ENCODE results near the gene OTUD5.
"Not testable (repeated sequence)": the region's sequence is repeated elsewhere in the genome, so short reads cannot be mapped to it uniquely, and the experiment has no call there.

Gene OTUD5

DNA sequence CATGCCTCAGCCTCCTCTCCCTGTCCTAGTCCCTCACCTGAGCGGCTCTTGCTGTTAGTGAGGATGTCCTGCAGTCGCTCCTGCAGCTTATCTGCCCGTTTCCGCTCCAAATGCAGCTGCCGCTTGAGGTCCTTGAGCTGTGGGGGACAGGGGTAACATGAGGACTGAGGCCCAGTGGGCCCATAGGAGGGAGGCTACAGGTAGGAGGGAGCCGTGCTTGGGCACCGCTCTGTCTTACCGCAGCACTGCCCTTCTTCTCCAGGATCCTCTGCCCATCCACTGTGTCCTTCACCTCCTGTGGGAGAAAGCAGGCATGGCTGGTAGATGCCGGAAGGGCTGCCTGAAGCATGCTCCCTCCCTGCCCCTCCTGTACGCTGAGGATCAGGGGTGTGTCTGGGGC is 23.8 kb upstream of the OTUD5 start:
- TF ChIP-seq, protein P1, sequence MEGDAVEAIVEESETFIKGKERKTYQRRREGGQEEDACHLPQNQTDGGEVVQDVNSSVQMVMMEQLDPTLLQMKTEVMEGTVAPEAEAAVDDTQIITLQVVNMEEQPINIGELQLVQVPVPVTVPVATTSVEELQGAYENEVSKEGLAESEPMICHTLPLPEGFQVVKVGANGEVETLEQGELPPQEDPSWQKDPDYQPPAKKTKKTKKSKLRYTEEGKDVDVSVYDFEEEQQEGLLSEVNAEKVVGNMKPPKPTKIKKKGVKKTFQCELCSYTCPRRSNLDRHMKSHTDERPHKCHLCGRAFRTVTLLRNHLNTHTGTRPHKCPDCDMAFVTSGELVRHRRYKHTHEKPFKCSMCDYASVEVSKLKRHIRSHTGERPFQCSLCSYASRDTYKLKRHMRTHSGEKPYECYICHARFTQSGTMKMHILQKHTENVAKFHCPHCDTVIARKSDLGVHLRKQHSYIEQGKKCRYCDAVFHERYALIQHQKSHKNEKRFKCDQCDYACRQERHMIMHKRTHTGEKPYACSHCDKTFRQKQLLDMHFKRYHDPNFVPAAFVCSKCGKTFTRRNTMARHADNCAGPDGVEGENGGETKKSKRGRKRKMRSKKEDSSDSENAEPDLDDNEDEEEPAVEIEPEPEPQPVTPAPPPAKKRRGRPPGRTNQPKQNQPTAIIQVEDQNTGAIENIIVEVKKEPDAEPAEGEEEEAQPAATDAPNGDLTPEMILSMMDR (conservative IDR thresholded peaks at IDR 0.05) = no peak
- H3K27ac ChIP-seq = no peak overlapping the region

DNA sequence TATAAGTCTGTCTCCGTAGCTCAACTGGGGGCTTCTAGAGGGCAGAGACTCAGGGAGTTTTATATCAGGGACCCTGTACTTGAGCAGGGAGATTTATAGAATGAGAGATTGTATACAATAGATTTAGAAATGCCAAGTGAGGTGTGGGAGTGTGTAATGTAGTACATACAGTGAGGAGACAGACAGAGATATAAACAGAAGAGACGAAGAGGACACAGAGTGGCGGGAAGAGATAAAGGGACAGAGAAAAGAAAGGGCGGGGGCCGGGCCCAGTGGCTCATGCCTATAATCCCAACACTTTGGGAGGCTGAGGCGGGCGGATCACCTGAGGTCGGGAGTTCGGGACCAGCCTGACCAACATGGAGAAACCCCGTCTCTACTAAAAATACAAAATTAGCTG is 22.9 kb upstream of the OTUD5 start:
- not testable (repeated sequence) for H3K27ac ChIP-seq

DNA sequence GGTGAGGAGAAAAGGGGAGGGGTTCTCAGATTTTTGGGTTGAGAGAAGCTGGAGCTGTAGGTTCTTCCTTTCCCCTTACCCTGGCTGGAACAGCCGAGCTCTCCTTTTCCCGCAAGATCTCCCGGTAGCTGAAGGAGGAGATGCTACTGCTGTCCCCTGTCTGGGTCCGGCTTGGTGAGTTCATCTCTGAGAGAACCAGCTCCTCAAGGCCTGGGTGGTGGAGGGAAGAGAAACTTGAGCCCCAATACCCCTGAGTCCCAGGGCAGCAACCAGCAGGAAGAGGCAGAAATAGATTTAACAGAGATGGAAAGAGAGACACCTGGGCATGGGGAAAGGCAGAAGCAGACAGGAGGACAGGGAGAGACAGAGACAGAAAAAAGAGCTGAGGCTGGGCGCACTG is 20.8 kb upstream of the OTUD5 start:
- H3K27ac ChIP-seq = no peak overlapping the region
- TF ChIP-seq, protein P1 (conservative IDR thresholded peaks at IDR 0.05) = no peak

DNA sequence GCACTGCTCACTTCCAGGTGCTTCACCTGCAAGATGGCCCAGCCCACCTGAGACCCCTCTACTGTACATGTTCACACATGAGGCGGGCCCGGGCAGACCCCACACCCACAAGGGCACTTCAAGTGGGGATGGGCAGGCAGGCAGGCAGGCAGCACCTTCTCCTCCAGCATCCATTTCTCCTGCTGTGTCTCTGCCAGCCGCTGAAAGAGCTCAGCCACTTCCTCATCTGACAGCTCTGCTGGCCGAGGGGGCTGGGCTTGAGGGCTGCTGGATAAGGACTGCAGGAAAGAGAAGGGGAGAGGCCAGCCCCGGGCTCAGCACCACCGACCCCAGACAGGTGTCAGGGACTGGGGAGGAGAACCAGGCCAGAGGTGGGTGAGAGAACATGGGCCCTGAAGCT is 18.7 kb upstream of the OTUD5 start:
- H3K27ac ChIP-seq = no peak overlapping the region
- TF ChIP-seq, protein P1 (conservative IDR thresholded peaks at IDR 0.05) = no peak

DNA sequence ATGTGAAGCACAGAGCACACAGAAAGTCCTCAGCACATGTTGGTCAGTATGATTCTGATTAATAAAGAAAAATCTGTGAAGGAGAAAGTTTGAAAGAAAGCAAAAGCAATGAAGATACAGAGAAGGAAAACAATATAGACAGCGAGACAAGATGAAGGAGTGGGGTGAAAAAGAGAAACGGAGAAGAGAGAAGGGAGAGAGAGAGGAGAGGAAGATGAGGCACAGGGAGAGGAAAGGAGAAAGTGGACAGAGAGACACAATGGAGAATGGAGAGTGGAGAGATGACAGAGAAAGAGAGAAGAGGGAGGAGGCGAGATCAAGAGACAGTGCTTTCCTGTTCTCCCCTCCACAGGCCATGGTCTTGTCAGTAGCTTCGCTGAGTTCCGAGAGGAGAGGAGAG is 18.1 kb upstream of the OTUD5 start:
- TF ChIP-seq, protein P1 (conservative IDR thresholded peaks at IDR 0.05) = no peak
- H3K27ac ChIP-seq = no peak overlapping the region

DNA sequence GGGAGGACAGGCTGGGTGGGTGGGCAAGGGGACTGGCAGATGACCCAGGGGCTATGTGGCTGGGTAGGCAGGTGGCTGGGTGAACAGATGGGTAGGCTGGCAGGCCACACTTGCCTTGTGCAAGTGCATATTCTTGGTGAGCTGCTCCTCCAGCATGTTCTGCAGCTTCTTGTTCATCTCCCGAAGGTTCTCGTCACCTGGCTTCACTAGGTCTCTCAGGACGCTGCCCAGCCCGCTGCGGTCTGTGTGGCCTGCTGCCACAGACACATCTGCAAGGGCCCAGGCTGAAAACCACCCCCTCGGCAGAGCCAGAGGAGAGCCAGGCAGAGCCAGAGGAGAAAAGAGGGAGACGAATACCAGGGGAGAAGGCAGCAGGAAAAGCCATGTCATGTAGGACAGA is 17.6 kb upstream of the OTUD5 start:
- H3K27ac ChIP-seq = no peak overlapping the region
- TF ChIP-seq, protein P1 (conservative IDR thresholded peaks at IDR 0.05) = no peak

DNA sequence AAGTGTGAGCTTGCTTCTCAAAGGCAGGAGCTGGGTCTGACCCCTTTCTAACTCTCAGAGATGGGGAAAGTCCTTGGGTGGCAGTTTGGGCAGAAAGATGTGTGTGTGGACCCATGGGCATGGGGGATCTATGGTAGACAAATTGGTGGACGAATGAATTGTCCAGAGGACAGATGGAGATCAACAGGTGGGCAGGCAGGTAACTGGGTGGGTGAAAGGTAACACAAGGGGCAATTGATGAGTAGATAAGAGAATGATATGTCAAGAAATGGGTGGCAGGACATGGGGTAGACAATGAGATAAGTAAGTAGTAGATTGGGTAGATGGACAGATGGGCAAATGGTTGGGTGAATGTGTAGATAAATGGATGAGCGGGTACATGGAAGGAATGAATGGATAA is 17.2 kb upstream of the OTUD5 start:
- no peak overlapping the region for H3K27ac ChIP-seq
- TF ChIP-seq, protein P1 (conservative IDR thresholded peaks at IDR 0.05) = no peak

DNA sequence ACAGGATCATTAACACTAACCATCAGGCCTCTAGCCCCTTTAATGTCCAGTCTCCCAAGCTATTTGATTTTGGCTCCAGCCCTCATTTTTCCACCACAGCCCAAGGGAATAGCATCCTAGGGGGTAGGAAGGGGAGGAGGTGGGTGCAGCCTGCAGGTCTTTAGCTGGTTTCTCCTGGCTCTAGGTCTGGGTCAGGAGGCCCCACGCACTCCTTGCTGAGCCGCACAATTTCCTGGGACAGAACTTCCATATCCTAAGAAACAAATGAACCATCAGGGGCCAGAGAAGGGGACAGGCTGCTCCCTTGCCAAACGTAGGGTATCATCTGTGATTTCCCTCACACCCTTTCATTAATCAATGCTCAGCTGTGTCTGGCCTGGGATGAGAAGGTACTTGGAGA is 16.6 kb upstream of the OTUD5 start:
- TF ChIP-seq, protein P1 (conservative IDR thresholded peaks at IDR 0.05) = no peak
- H3K27ac ChIP-seq = no peak overlapping the region
